Endothelial cell of umbilical vein (primary cell): ENCODE results near the gene FAM240B. TPM values are rescaled to one million over a fixed set of nuclear protein-coding genes. Genes with fewer than 3 reads are reported as not detected.

Experiments
- BruUV-seq: library from RNA; stranded (reverse); fragments of 400-500 nt; replicated peaks from 2 replicates; lab custom pipeline; 2021; lab: Mats Ljungman, UMichigan
- CTCF ChIA-PET: fragments of 300-600, 350-600 bp; sonication (Branson Sonifier 250); formaldehyde crosslinking; loops from one replicate; lab custom pipeline; 2021; ENCODE audit warnings: antibody characterized with exemption, inconsistent platforms; lab: Charles Lee
- POLR2A ChIA-PET: fragments of 300-600, 350-600 bp; sonication (Branson Sonifier 250); formaldehyde crosslinking; loops from one replicate; lab custom pipeline; 2021; ENCODE audit warnings: antibody characterized with exemption, inconsistent platforms; lab: Charles Lee
- DNase-seq: peaks from one replicate; pipeline ENCODE4 v3.0.0-alpha.2; 2011; ENCODE audit warnings: low read depth, low spot score
- FAIRE-seq: peaks from 2 replicates; lab custom pipeline; 2011; peaks lifted over from hg19 to GRCh38; lab: Jason Lieb, UNC
- H2AFZ ChIP-seq: 2 replicates; pipeline ENCODE4 v1.6.0; 2012; ENCODE audit warnings: low read depth, low read length, control low read depth, inconsistent platforms
- H3K27ac ChIP-seq: 2 replicates; pipeline ENCODE4 v1.5.1; 2011; ENCODE audit warnings: low read depth, mild to moderate bottlenecking, control low read depth, low read length, moderate library complexity; ENCODE audit not compliant: insufficient read depth
- H3K27me3 ChIP-seq, 2 experiments: 2 replicates each; pipeline versions ENCODE4 v1.6.0 to v1.6.1; 2011; ENCODE audit warnings: low read length in 2 of 2, mixed read lengths in 1 of 2; ENCODE audit not compliant: control insufficient read depth in 2 of 2, insufficient read depth in 2 of 2
- H3K36me3 ChIP-seq, 2 experiments: 2 replicates in 1 of 2; 3 replicates in 1 of 2; pipeline ENCODE4 v1.5.1; 2011; ENCODE audit warnings: low read length in 2 of 2, mild to moderate bottlenecking in 1 of 2, moderate library complexity in 1 of 2; ENCODE audit not compliant: control insufficient read depth in 2 of 2, insufficient read depth in 2 of 2; ENCODE audit errors: extremely low read depth in 1 of 2
- H3K4me1 ChIP-seq: 3 replicates; pipeline ENCODE4 v1.5.1; 2011; ENCODE audit warnings: mild to moderate bottlenecking, low read length; ENCODE audit not compliant: control insufficient read depth, insufficient read depth; ENCODE audit errors: extremely low read depth
- H3K4me2 ChIP-seq: 2 replicates; pipeline ENCODE4 v1.6.1; 2011; ENCODE audit warnings: low read length, control low read depth, mixed read lengths; ENCODE audit not compliant: insufficient read depth
- H3K4me3 ChIP-seq, 3 experiments: fragments of 200-600 bp in 1 of 3; sonication (generic), shearing (Covaris generic) in 1 of 3; replicated peaks in 1 of 3; 2 replicates each; pipeline ENCODE4 v1.5.1; 2011 to 2016; ENCODE audit warnings: control low read depth in 3 of 3, low read length in 3 of 3, mild to moderate bottlenecking in 2 of 3, inconsistent platforms in 1 of 3, low read depth in 1 of 3, moderate library complexity in 1 of 3; ENCODE audit not compliant: insufficient read depth in 1 of 3
- H3K79me2 ChIP-seq: 2 replicates; pipeline ENCODE4 v1.6.0; 2012; ENCODE audit warnings: low read length, inconsistent platforms; ENCODE audit not compliant: control insufficient read depth, insufficient read depth
- H3K9ac ChIP-seq: replicated peaks from 2 replicates; pipeline ENCODE3; 2011; ENCODE audit warnings: low read length, control low read depth; ENCODE audit not compliant: insufficient read depth; ENCODE audit errors: extremely low read depth
- H3K9me1 ChIP-seq: replicated peaks from 3 replicates; pipeline ENCODE4 v1.6.0; 2011; ENCODE audit warnings: mild to moderate bottlenecking, low read length; ENCODE audit not compliant: control insufficient read depth, insufficient read depth; ENCODE audit errors: extremely low read depth
- H3K9me3 ChIP-seq: replicated peaks from 2 replicates; pipeline ENCODE4 v1.5.1; 2012; ENCODE audit warnings: low read length, inconsistent platforms; ENCODE audit not compliant: control insufficient read depth, insufficient read depth
- H4K20me1 ChIP-seq: replicated peaks from 2 replicates; pipeline ENCODE3; 2011; ENCODE audit warnings: mild to moderate bottlenecking, low read length; ENCODE audit not compliant: control insufficient read depth, insufficient read depth; ENCODE audit errors: extremely low read depth
- CTCF ChIP-seq, 2 donors: IDR thresholded peaks; 1 replicate in 1 of 2; 2 replicates in 1 of 2; pipeline ENCODE4 v1.5.1; 2011; ENCODE audit warnings: low read length in 2 of 2, mild to moderate bottlenecking in 2 of 2, moderate library complexity in 2 of 2, control low read depth in 1 of 2, inconsistent platforms in 1 of 2, low read depth in 1 of 2; ENCODE audit not compliant: insufficient read depth in 1 of 2; ENCODE audit errors: extremely low read depth in 1 of 2
- EZH2 ChIP-seq: IDR thresholded peaks from 2 replicates; pipeline ENCODE4 v1.6.1; 2012; ENCODE audit warnings: borderline replicate concordance, low read depth, mild to moderate bottlenecking, moderate library complexity, low read length, inconsistent platforms; ENCODE audit not compliant: severe bottlenecking
- FOS ChIP-seq: IDR thresholded peaks from 2 replicates; pipeline ENCODE4 v1.6.1; 2011; ENCODE audit warnings: mild to moderate bottlenecking, low read length, moderate library complexity, borderline replicate concordance; ENCODE audit not compliant: insufficient read depth
- GATA2 ChIP-seq: IDR thresholded peaks from 2 replicates; pipeline ENCODE4 v1.7.0; 2011; ENCODE audit warnings: low read depth, mild to moderate bottlenecking, moderate library complexity, mixed read lengths, low read length; ENCODE audit not compliant: insufficient read length, insufficient read depth
- JUN ChIP-seq: IDR thresholded peaks from 2 replicates; pipeline ENCODE4 v1.6.1; 2011; ENCODE audit warnings: borderline replicate concordance, low read depth; ENCODE audit not compliant: insufficient read length, insufficient read depth
- MAX ChIP-seq: IDR thresholded peaks from 2 replicates; pipeline ENCODE4 v1.6.1; 2011; ENCODE audit not compliant: insufficient read depth, insufficient read length
- MYC ChIP-seq: IDR thresholded peaks from one replicate; pipeline ENCODE4 v1.6.1; 2011; ENCODE audit warnings: mild to moderate bottlenecking, low read depth, low read length
- POLR2A ChIP-seq: IDR thresholded peaks from 2 replicates; pipeline ENCODE4 v1.6.1; 2012; ENCODE audit warnings: low read depth, mild to moderate bottlenecking, control low read depth, low read length
- POLR2AphosphoS5 ChIP-seq: IDR thresholded peaks from 2 replicates; pipeline ENCODE4 v1.6.1; 2012; ENCODE audit warnings: low read depth, mild to moderate bottlenecking, control low read depth, low read length, moderate library complexity; ENCODE audit not compliant: insufficient read depth
- dilution Hi-C: fragments of 300-500 bp; cut with MboI; formaldehyde crosslinking; loops from one replicate; pipeline ENCODE4 v1.15.0; 2019; ENCODE audit warnings: low sequenced_read_pairs; ENCODE audit not compliant: extremely low pct_ligation_motif_present
- intact Hi-C: fragments of 100-400 bp; cut with micrococcal nuclease; formaldehyde crosslinking; loops from one replicate; pipeline ENCODE4 v1.10.0; 2022
- polyA plus RNA-seq, 4 experiments: library from polyadenylated mRNA; depleted of rRNA in 3 of 4; stranded (reverse) in 3 of 4; unstranded in 1 of 4; fragments of >200 nt; gene quantifications; 2 replicates each; pipeline versions ENCODE4 v1.2.1 to v1.2.3, GENCODE V29; 2011 to 2012; ENCODE audit warnings: missing spikeins in 1 of 4
- total RNA-seq: library from RNA; stranded (reverse); gene quantifications from 2 replicates; pipeline ENCODE4 v1.2.3, GENCODE V29; 2021

The FAM240B gene
- total and polyA plus RNA-seq, 2 donors (not counting 3 experiments of a cell fraction or from before 2014, with no cell fraction given): not detected

- ChIA-PET CTCF (interaction anchor here (0.7 to 1.7 kb wide), 3 partner anchors 12 to 24 kb away, joined by 3 to 5 read pairs (median 5); no protein-coding TSS in a partner anchor), POLR2A (no interaction called here)
- TF ChIP-seq MYC (no peak), JUN (no peak), POLR2AphosphoS5 (no peak), MAX (no peak), FOS (no peak), CTCF (IDR thresholded peaks at IDR 0.05; ENCODE audit: extremely low read depth in 1 of 2, insufficient read depth in 1 of 2, low read depth in 1 of 2, low read length in 2 of 2) (no peak), EZH2 (no peak), GATA2 (no peak), POLR2A (no peak)
- Histone ChIP-seq H3K9me3 (no peaks in the 10 kb centered on the region), H4K20me1 (no peaks in the 10 kb centered on the region), H3K4me2 (no peak overlapping the region), H3K9ac (no peak overlapping the region), H3K36me3 (no peaks in the 10 kb centered on the region), H3K27ac (no peak overlapping the region), H3K4me3 (no peak overlapping the region), H3K27me3 (peaks cover 0 to 2% of the 10 kb centered on the region in 2 experiments), H3K4me1 (peaks cover 5% of the 10 kb centered on the region), H2AFZ (no peak overlapping the region), H3K9me1 (no peaks in the 10 kb centered on the region), H3K79me2 (no peaks in the 10 kb centered on the region)
- FAIRE-seq (no peak), DNase-seq (no peak)
- dilution Hi-C loops: no loop called here
- no TSS peak for BruUV-seq
- intact Hi-C loops: no loop called here
These were observed 29.4 kb downstream of the FAM240B start for GRCh38 chr9:38690574-38690973.
